Measurements from ENCODE around the gene IL3.

Gene IL3

GRCh38 chr5:132080595-132080994 is 20.1 kb downstream of the IL3 start:
- no peak for DNase-seq (ENCODE audit: low read depth, low spot score)
- no peak overlapping the region for H3K4me3 ChIP-seq (ENCODE audit: low read depth, low read length)
- in situ Hi-C loops (cut with HindIII; ENCODE audit: low sequenced_read_pairs), result no loop called here
- no peak for TF ChIP-seq CTCF (IDR thresholded peaks at IDR 0.05; ENCODE audit: low read depth, low read length)

- in situ Hi-C loops (cut with HindIII; ENCODE audit: low sequenced_read_pairs), result no loop called here
- DNase-seq (ENCODE audit: low read depth, low spot score), result no peak
- no peak for TF ChIP-seq CTCF (IDR thresholded peaks at IDR 0.05; ENCODE audit: low read depth, low read length)
- H3K4me3 ChIP-seq (ENCODE audit: low read depth, low read length), result no peak overlapping the region
These were observed 21.0 kb downstream of the IL3 start for GRCh38 chr5:132081458-132081857.

GRCh38 chr5:132082329-132083023 is 22.0 kb downstream of the IL3 start:
- TF ChIP-seq CTCF (IDR thresholded peaks at IDR 0.05; ENCODE audit: low read depth, low read length), result no peak
- DNase-seq (ENCODE audit: low read depth, low spot score), result no peak
- in situ Hi-C loops (cut with HindIII; ENCODE audit: low sequenced_read_pairs), result no loop called here
- H3K4me3 ChIP-seq (ENCODE audit: low read depth, low read length), result no peak overlapping the region

GRCh38 chr5:132083071-132083678 is 22.7 kb downstream of the IL3 start:
- in situ Hi-C loops (cut with HindIII; ENCODE audit: low sequenced_read_pairs), result no loop called here
- DNase-seq (ENCODE audit: low read depth, low spot score), result no peak
- H3K4me3 ChIP-seq (ENCODE audit: low read depth, low read length), result no peak overlapping the region
- no peak for TF ChIP-seq CTCF (IDR thresholded peaks at IDR 0.05; ENCODE audit: low read depth, low read length)

GRCh38 chr5:132085686-132086085 is 25.2 kb downstream of the IL3 start:
- TF ChIP-seq CTCF (IDR thresholded peaks at IDR 0.05; ENCODE audit: low read depth, low read length), result no peak
- in situ Hi-C loops (cut with HindIII; ENCODE audit: low sequenced_read_pairs), result no loop called here
- DNase-seq (ENCODE audit: low read depth, low spot score), result no peak
- H3K4me3 ChIP-seq (ENCODE audit: low read depth, low read length), result no peak overlapping the region

- H3K4me3 ChIP-seq (ENCODE audit: low read depth, low read length), result no peak overlapping the region
- no peak for TF ChIP-seq CTCF (IDR thresholded peaks at IDR 0.05; ENCODE audit: low read depth, low read length)
- peak; percentile 93 for DNase-seq (ENCODE audit: low read depth, low spot score)
- in situ Hi-C loops (cut with HindIII; ENCODE audit: low sequenced_read_pairs), result no loop called here
These were observed 25.9 kb downstream of the IL3 start for GRCh38 chr5:132086277-132086794.

Data from astrocyte of the spinal cord (primary cell).